Measurements from ENCODE around the gene TTC28.

The TTC28 gene

GRCh38 chr22:27970596-27971220, 708.9 kb downstream of the TTC28 start:
- DNase-seq (ENCODE audit: low read depth, low spot score), result no peak

- DNase-seq (ENCODE audit: low read depth, low spot score), result no peak
These were observed 713.2 kb downstream of the TTC28 start for GRCh38 chr22:27966168-27967064.

- no peak for DNase-seq (ENCODE audit: low read depth, low spot score)
These were observed 717.2 kb downstream of the TTC28 start for GRCh38 chr22:27962268-27963044.

DNA sequence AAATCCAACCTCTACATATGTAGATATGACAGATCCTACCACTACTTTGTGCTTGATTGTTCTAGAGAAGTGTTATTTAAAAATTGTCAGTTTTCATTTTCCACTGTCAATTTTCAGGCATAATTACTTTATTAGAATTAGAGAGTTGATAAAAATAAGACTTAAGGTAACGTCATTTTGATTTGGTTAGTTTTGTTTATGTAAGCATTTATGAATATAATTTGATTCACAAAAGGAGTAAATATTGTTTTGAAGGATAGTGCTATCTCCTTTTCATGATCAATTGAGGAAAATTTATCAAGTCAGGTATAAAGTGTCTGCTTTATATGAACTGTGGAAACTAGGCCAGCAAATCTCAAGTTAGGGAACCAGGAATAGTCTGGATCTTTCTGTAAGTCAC, 718.0 kb downstream of the TTC28 start:
- no peak for DNase-seq (ENCODE audit: low read depth, low spot score)

- DNase-seq (ENCODE audit: low read depth, low spot score), result no peak
These were observed 718.5 kb downstream of the TTC28 start for GRCh38 chr22:27961182-27961581.

GRCh38 chr22:27959335-27960090, 720.1 kb downstream of the TTC28 start:
- DNase-seq (ENCODE audit: low read depth, low spot score), result no peak

- no peak for DNase-seq (ENCODE audit: low read depth, low spot score)
These were observed 726.9 kb downstream of the TTC28 start for GRCh38 chr22:27952779-27953178.

DNA sequence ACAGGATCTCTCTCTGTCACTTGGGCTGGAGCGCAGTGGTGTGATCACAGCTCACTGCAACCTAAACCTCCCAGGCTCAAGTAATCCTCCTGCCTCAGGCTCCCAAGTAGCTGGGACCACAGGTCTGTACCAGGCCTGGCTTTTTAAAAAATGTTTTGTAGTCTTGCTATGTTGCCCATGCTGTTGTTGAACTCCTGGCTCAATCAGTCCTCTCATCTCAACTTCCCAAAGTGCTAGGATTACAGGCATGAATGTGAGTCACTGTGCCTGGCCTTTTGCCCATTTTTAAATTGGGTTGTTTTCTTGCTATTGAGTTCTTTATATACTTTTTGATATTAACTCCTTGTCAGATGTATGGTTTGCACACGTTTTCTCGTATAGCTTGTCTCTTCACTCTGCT, 727.5 kb downstream of the TTC28 start:
- DNase-seq (ENCODE audit: low read depth, low spot score), result no peak

GRCh38 chr22:27949421-27949820, 730.2 kb downstream of the TTC28 start:
- DNase-seq (ENCODE audit: low read depth, low spot score), result no peak

GRCh38 chr22:27948569-27948968, 731.1 kb downstream of the TTC28 start:
- no peak for DNase-seq (ENCODE audit: low read depth, low spot score)

DNA sequence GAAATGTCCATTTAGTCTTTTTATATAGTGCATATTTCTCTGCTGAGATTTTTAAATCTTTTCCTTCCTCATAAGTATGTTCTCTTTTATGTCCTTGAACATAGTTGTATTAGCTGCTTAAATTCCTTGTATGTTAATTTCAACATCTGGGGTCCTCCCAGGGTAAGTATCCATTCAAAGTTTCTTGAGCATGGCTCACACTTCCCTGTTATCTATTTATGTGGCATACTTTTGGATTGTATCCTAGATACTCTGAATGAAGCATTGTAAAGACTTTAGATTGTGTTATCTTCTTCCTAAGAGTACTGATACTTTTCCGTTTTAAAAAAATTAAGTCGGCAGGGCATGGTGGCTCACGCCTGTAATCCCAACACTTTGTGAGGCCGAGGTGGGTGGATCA, 732.2 kb downstream of the TTC28 start:
- no peak for DNase-seq (ENCODE audit: low read depth, low spot score)

GRCh38 chr22:27941143-27941542, 738.5 kb downstream of the TTC28 start:
- no peak for DNase-seq (ENCODE audit: low read depth, low spot score)

DNA sequence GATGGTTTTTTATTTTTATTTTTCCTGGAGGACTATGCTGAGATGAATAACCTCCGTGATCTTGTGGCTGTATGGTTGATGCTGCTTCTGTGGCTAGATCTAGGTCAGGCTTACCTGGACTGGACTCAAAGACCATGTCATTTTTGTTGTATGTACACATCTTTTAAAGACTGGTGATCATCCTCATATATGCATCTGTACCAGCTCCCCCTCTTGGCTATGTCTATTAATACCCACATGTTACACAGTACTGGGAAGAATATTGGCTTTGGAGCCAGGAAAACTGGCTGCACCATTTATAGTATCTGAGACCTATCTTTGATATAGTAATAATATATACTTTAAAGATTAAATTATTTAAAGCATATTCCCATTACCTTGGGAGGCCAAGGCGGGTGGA, 742.2 kb downstream of the TTC28 start:
- DNase-seq (ENCODE audit: low read depth, low spot score), result no peak

DNA sequence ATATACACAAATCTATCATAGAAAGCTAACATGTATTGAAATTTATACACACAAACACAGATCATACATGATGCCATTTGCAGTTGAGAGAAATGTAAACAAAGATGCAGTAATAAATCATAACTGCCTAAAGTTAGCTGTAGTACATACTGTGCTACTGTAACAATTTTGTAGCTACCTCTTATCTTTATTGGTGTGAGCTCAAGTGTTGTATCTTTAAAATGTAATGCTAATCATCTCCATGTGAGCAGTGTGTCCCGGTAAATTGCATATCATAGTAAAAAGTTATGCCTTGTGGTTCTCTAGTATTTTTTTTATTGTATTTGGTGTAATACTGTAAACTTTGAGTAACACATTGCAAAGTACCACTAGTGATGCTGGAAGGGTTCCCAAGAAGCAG, 743.7 kb downstream of the TTC28 start:
- DNase-seq (ENCODE audit: low read depth, low spot score), result no peak

GRCh38 chr22:27934069-27934468, 745.6 kb downstream of the TTC28 start:
- DNase-seq (ENCODE audit: low read depth, low spot score), result no peak

- no peak for DNase-seq (ENCODE audit: low read depth, low spot score)
These were observed 746.3 kb downstream of the TTC28 start for GRCh38 chr22:27933186-27933983.

- no peak for DNase-seq (ENCODE audit: low read depth, low spot score)
These were observed 749.1 kb downstream of the TTC28 start for GRCh38 chr22:27930331-27931060.
